Motor neuron (in vitro differentiated cells): ENCODE data around the gene C7orf33. TPM values are rescaled to one million over a fixed set of nuclear protein-coding genes. Genes with fewer than 3 reads are reported as not detected.
"Not testable (repeated sequence)": the region's sequence is repeated elsewhere in the genome, so short reads cannot be mapped to it uniquely, and the experiment has no call there.

Experiments
- ATAC-seq, 8 experiments: fragments of 200-7000 bp; cut with Tn5 transposase; replicated peaks in 6 of 8; 2 replicates each; pipeline ENCODE4 v1.8.0; 2021; ENCODE audit warnings: mild to moderate bottlenecking in 8 of 8, moderate library complexity in 8 of 8
- H3K27ac ChIP-seq, 2 donors: fragments of 250-450 bp; sonication (Bioruptor Pico); 2 replicates each; pipeline ENCODE4 v1.9.0; 2021; ENCODE audit warnings: antibody characterized with exemption in 2 of 2, mild to moderate bottlenecking in 2 of 2, moderate library complexity in 1 of 2
- H3K4me1 ChIP-seq, 2 donors: fragments of 250-450 bp; sonication (Bioruptor Pico); replicated peaks in 1 of 2; 2 replicates each; pipeline ENCODE4 v1.6.1; 2021; ENCODE audit warnings: antibody characterized with exemption in 2 of 2, mild to moderate bottlenecking in 2 of 2, moderate library complexity in 1 of 2
- H3K4me3 ChIP-seq, 5 donors: fragments of 250-450 bp; sonication (Bioruptor Pico); 2 replicates each; pipeline ENCODE4 v1.9.0; 2021; ENCODE audit warnings: antibody characterized with exemption in 5 of 5, mild to moderate bottlenecking in 5 of 5, moderate library complexity in 4 of 5
- WGBS, 10 experiments: fragments of 450-650 bp; shearing (Covaris generic); methylation state at CpG; one replicate each; pipeline ENCODE4 v1.0.0; 2022; 5-methylcytosine and 5-hydroxymethylcytosine counted together
- in situ Hi-C, 9 experiments: fragments of 400-800 bp; cut with MboI; loops; one replicate each; pipeline ENCODE4 v1.15.0; 2021; ENCODE audit warnings: low sequenced_read_pairs in 9 of 9, low pct_unique_long_range_greater_than_20kb in 2 of 9; ENCODE audit not compliant: unreplicated experiment in 9 of 9
- total RNA-seq, 8 experiments: library from RNA; unstranded; fragments of 300-600 nt; gene quantifications; 2 replicates each; pipeline versions ENCODE4 v1.2.3 to v1.2.4, GENCODE V29; 2022

The C7orf33 gene
- total RNA-seq: under 1 TPM in 1 of 8 experiments, not detected in 7; 0.19 TPM

- Histone ChIP-seq H3K4me1 (peaks cover 12 to 28% of the 10 kb centered on the region in 2 donors), H3K4me3 (no peak within 1 kb of the TSS), H3K27ac (no peak within 1 kb of the TSS)
- 0 to 80% (median 52%) methylated on average over 1 to 10 of the region's 10 CpGs; no CpG with 5 or more reads in 4 of the 10 experiments for WGBS, 10 experiments
- peak in 5 of 8 experiments; percentile 7 to 45 (median 36) for ATAC-seq
- in situ Hi-C loops: loop anchor here in 1 of 9 experiments (25.0 kb wide), 1 partner anchor 372 kb away; no protein-coding TSS in a partner anchor
These were observed at the start of gene C7orf33 for GRCh38 chr7:148590471-148590870. Gene C7orf33, plus strand, starts transcription at chr7:148590766. Its CDS starts 160 bp downstream, at chr7:148590926.

- 69 to 100% (median 93%) methylated on average over 1 to 5 of the region's 6 CpGs for WGBS, 10 experiments
- H3K4me1 ChIP-seq: no peaks in the 10 kb centered on the region
- no peak for ATAC-seq
- H3K27ac ChIP-seq: no peak overlapping the region
- H3K4me3 ChIP-seq: no peak overlapping the region
- in situ Hi-C loops: no loop called here
These were observed 48.6 kb upstream of the C7orf33 start for GRCh38 chr7:148541891-148542504.

DNA sequence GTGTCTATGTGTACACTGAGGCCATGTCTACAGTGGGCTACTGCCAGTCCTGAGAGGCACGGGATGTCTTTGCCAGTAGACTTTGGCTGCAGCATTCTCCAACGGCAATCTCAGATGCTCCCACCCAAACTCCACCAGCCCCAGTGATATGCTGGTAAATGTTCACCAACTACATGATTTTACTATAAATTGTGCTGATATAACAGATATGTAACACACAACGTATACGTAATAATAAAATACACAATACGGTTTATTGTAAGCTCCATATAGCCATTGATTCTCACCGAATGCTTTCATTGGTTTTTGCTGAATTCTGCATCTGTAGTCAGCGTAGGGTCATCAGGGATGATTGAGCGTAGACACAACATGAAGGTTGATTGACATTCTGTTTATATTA lies 47.3 kb upstream of the C7orf33 start:
- Histone ChIP-seq H3K4me1 (no peaks in the 10 kb centered on the region), H3K4me3 (no peak overlapping the region), H3K27ac (no peak overlapping the region)
- no peak for ATAC-seq
- WGBS, 10 experiments: 36 to 100% (median 89%) methylated on average over 2 to 7 of the region's 8 CpGs
- in situ Hi-C loops: no loop called here

- Histone ChIP-seq H3K4me1 (no peaks in the 10 kb centered on the region), H3K27ac (no peak overlapping the region), H3K4me3 (no peak overlapping the region)
- in situ Hi-C loops: no loop called here
- no peak for ATAC-seq
- WGBS, 10 experiments: 0 to 93% (median 61%) methylated on average over 1 to 6 of the region's 6 CpGs; no CpG with 5 or more reads in 2 of the 10 experiments
These were observed 45.4 kb upstream of the C7orf33 start for GRCh38 chr7:148545172-148545571.

- no peak overlapping the region for H3K4me3 ChIP-seq
- 0 to 100% (median 85%) methylated on average over 2 to 4 of the region's 4 CpGs for WGBS, 10 experiments
- in situ Hi-C loops: no loop called here
- ATAC-seq: no peak
- no peak overlapping the region for H3K27ac ChIP-seq
- H3K4me1 ChIP-seq: no peaks in the 10 kb centered on the region
These were observed 44.6 kb upstream of the C7orf33 start for GRCh38 chr7:148545932-148546331.

- Histone ChIP-seq H3K27ac (no peak overlapping the region), H3K4me1 (no peaks in the 10 kb centered on the region), H3K4me3 (no peak overlapping the region)
- WGBS, 10 experiments: 72 to 100% (median 82%) methylated on average over 1 to 6 of the region's 8 CpGs; no CpG with 5 or more reads in 3 of the 10 experiments
- in situ Hi-C loops: no loop called here
- ATAC-seq: no peak
These were observed 43.7 kb upstream of the C7orf33 start for GRCh38 chr7:148546857-148547256.

DNA sequence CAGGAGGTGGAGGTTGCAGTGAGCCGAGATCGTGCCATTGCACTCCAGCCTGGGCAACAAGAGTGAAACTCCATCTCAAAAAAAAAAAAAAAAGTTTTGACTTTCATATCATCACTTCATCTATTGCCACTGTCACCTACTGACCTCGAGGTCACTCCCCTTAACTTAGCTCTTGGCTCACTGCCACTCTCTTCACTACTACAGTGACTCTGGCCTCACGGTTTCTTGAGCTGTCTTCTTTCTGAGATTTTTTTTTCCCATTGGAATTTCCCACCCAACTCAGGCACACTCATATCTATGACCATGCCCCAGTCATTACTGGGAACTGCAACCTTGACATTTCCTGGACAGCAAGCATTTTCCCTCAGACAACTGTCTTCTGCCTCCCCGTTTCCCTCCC lies 42.6 kb upstream of the C7orf33 start:
- in situ Hi-C loops: no loop called here

DNA sequence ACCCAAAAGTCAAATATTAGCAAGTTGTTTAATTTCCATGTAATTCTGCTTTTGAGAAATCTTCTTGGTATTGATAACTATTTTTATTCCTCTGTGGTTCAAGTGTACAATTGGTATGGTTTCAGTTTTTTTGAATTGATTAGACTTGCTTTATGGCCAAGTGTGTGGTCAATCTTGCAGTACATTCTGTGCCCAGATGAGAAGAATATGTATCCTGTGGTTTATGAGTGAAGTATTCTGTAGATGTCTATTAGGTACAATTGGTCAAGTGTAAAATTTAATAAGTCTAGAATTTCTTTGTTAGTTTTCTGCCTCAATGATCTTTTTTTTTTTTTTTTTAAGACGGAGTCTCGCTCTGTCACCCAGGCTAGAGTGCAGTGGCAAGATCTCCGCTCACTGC lies 36.6 kb upstream of the C7orf33 start:
- 70 to 100% (median 91%) methylated on average over 1 to 2 of the region's 3 CpGs; no CpG with 5 or more reads in 4 of the 10 experiments for WGBS, 10 experiments

More for the DNA sequence above, 42.6 kb upstream of the C7orf33 start:
- Histone ChIP-seq H3K27ac (no peak overlapping the region), H3K4me1 (no peaks in the 10 kb centered on the region), H3K4me3 (no peak overlapping the region)
- ATAC-seq: no peak
- WGBS, 10 experiments: 0 to 80% (median 38%) methylated on average over 2 to 5 of the region's 5 CpGs; no CpG with 5 or more reads in 4 of the 10 experiments

GRCh38 chr7:148556892-148557291 lies 33.7 kb upstream of the C7orf33 start:
- WGBS, 10 experiments: 0% methylated on average over 1 of the region's 3 CpGs; no CpG with 5 or more reads in 9 of the 10 experiments
- H3K27ac ChIP-seq: no peak overlapping the region
- in situ Hi-C loops: no loop called here
- peak in 3 of 8 experiments; percentile 32 to 70 (median 55) for ATAC-seq
- no peak overlapping the region for H3K4me3 ChIP-seq
- no peaks in the 10 kb centered on the region for H3K4me1 ChIP-seq

More for the DNA sequence above, 36.6 kb upstream of the C7orf33 start:
- no peaks in the 10 kb centered on the region for H3K4me1 ChIP-seq
- no peak overlapping the region for H3K27ac ChIP-seq
- in situ Hi-C loops: no loop called here
- no peak overlapping the region for H3K4me3 ChIP-seq
- no peak for ATAC-seq

DNA sequence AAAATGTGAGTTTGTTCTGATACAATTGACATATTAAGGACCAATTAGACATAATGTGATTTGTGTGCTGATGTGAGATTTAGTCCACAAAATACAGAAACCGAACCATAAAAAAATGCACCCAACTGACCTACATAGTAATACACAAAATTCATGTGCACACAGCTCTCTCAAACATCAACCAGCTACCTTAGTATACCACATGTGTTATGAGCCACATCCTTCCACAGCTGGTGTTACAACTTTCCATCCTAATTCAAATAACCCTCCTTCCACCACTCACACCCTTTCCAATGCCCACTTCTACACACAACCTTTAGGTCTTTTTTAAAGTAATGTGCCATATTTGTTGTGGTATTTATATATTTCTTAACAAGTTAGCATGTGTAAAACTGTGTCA lies 31.7 kb upstream of the C7orf33 start:
- ATAC-seq: no peak
- 0 to 100% (median 80%) methylated on average over 1 of the region's 1 CpG; no CpG with 5 or more reads in 1 of the 10 experiments for WGBS, 10 experiments
- no peak overlapping the region for H3K4me3 ChIP-seq
- H3K27ac ChIP-seq: no peak overlapping the region
- H3K4me1 ChIP-seq: no peaks in the 10 kb centered on the region
- in situ Hi-C loops: no loop called here

GRCh38 chr7:148561099-148561498 lies 29.5 kb upstream of the C7orf33 start:
- Histone ChIP-seq H3K4me1 (no peaks in the 10 kb centered on the region), H3K27ac (no peak overlapping the region), H3K4me3 (no peak overlapping the region)
- no peak for ATAC-seq
- in situ Hi-C loops: no loop called here

- WGBS, 10 experiments: 28 to 80% (median 55%) methylated on average over 1 to 3 of the region's 4 CpGs; no CpG with 5 or more reads in 2 of the 10 experiments
- in situ Hi-C loops: no loop called here
- Histone ChIP-seq H3K27ac (no peak overlapping the region), H3K4me3 (no peak overlapping the region), H3K4me1 (no peaks in the 10 kb centered on the region)
- ATAC-seq: no peak
These were observed 26.8 kb upstream of the C7orf33 start for GRCh38 chr7:148563583-148564274.

- in situ Hi-C loops, H3K4me1 ChIP-seq, H3K4me3 ChIP-seq, H3K27ac ChIP-seq: not testable (repeated sequence)
- ATAC-seq: peak in 2 of 8 experiments; percentile 67 to 85
- WGBS, 10 experiments: 15 to 100% (median 79%) methylated on average over 1 to 4 of the region's 4 CpGs
These were observed 26.2 kb upstream of the C7orf33 start for GRCh38 chr7:148564275-148564951.
